Neuronal stem cell (in vitro differentiated cells): ENCODE data around the gene RUNDC3A.
A peak's percentile ranks its signal among the peaks of the same experiment; 100 is the strongest.

Source experiments
- DNase-seq: peaks from one replicate; pipeline ENCODE4 v3.0.0-alpha.2; 2013; ENCODE audit warnings: low spot score
- H2AFZ ChIP-seq: one replicate; pipeline ENCODE4 v1.6.1; 2013; ENCODE audit warnings: mild to moderate bottlenecking, low read length, inconsistent platforms
- H2AK5ac ChIP-seq: 2 replicates; pipeline ENCODE4 v1.6.1; 2013; ENCODE audit warnings: low read depth, mild to moderate bottlenecking, inconsistent platforms, low read length, moderate library complexity, mixed read lengths
- H2BK120ac ChIP-seq: 2 replicates; pipeline ENCODE4 v1.6.1; 2013; ENCODE audit warnings: low read depth, mild to moderate bottlenecking, inconsistent platforms, low read length, moderate library complexity, mixed read lengths
- H2BK12ac ChIP-seq: one replicate; pipeline ENCODE4 v1.6.1; 2013; ENCODE audit warnings: low read length, inconsistent platforms
- H2BK15ac ChIP-seq: 2 replicates; pipeline ENCODE4 v1.6.1; 2013; ENCODE audit warnings: mild to moderate bottlenecking, low read length, inconsistent platforms, mixed read lengths
- H2BK5ac ChIP-seq: one replicate; pipeline ENCODE4 v1.6.1; 2013; ENCODE audit warnings: inconsistent platforms, mild to moderate bottlenecking, low read length, moderate library complexity
- H3K14ac ChIP-seq: one replicate; pipeline ENCODE4 v1.6.1; 2013; ENCODE audit warnings: low read length, inconsistent platforms
- H3K18ac ChIP-seq: 2 replicates; pipeline ENCODE4 v1.6.1; 2013; ENCODE audit warnings: low read length, inconsistent platforms
- H3K23ac ChIP-seq: 2 replicates; pipeline ENCODE4 v1.6.1; 2013; ENCODE audit warnings: low read depth, mild to moderate bottlenecking, mixed read lengths, low read length, inconsistent platforms; ENCODE audit not compliant: poor library complexity
- H3K27ac ChIP-seq: replicated peaks from 3 replicates; pipeline ENCODE4 v1.5.1; 2013; ENCODE audit warnings: low read length, inconsistent platforms
- H3K27me3 ChIP-seq, 3 experiments: 2 replicates each; pipeline ENCODE4 v1.6.1; 2013; ENCODE audit warnings: low read length in 3 of 3, mild to moderate bottlenecking in 2 of 3, inconsistent platforms in 1 of 3, low read depth in 1 of 3, mixed read lengths in 1 of 3, moderate library complexity in 1 of 3; ENCODE audit not compliant: control insufficient read depth in 3 of 3, insufficient read depth in 3 of 3
- H3K36me3 ChIP-seq, 2 donors: replicated peaks in 1 of 2; 2 replicates each; pipeline ENCODE4 v1.6.1; 2013; ENCODE audit warnings: low read length in 2 of 2; ENCODE audit not compliant: control insufficient read depth in 2 of 2, insufficient read depth in 2 of 2
- H3K4ac ChIP-seq: 2 replicates; pipeline ENCODE4 v1.6.1; 2013; ENCODE audit warnings: inconsistent platforms, mild to moderate bottlenecking, low read length, moderate library complexity
- H3K4me1 ChIP-seq, 2 donors: 1 replicate in 1 of 2; 2 replicates in 1 of 2; pipeline ENCODE4 v1.6.1; 2013; ENCODE audit warnings: low read length in 2 of 2, low read depth in 1 of 2; ENCODE audit not compliant: control insufficient read depth in 2 of 2, insufficient read depth in 1 of 2
- H3K4me2 ChIP-seq: one replicate; pipeline ENCODE4 v1.6.1; 2013; ENCODE audit warnings: mild to moderate bottlenecking, low read length, inconsistent platforms; ENCODE audit not compliant: insufficient read depth, poor library complexity, severe bottlenecking
- H3K4me3 ChIP-seq, 2 donors: 2 replicates each; pipeline ENCODE4 v1.5.1; 2013; ENCODE audit warnings: low read length in 2 of 2, mild to moderate bottlenecking in 2 of 2, inconsistent platforms in 1 of 2, moderate library complexity in 1 of 2
- H3K79me1 ChIP-seq: one replicate; pipeline ENCODE4 v1.6.1; 2013; ENCODE audit warnings: low read depth, mild to moderate bottlenecking, inconsistent platforms, low read length, moderate library complexity
- H3K9ac ChIP-seq: one replicate; pipeline ENCODE4 v1.6.1; 2013; ENCODE audit warnings: mild to moderate bottlenecking, low read depth, low read length, inconsistent platforms; ENCODE audit not compliant: poor library complexity
- H3K9me3 ChIP-seq, 2 donors: replicated peaks in 1 of 2; 2 replicates each; pipeline versions ENCODE3 to v1.6.1; 2013; ENCODE audit warnings: low read length in 2 of 2, mild to moderate bottlenecking in 2 of 2, inconsistent platforms in 1 of 2, low read depth in 1 of 2, mixed read lengths in 1 of 2, moderate library complexity in 1 of 2; ENCODE audit not compliant: control insufficient read depth in 2 of 2, insufficient read depth in 1 of 2
- H4K8ac ChIP-seq: one replicate; pipeline ENCODE4 v1.6.1; 2013; ENCODE audit warnings: low read depth, mild to moderate bottlenecking, inconsistent platforms, low read length, moderate library complexity
- H4K91ac ChIP-seq: one replicate; pipeline ENCODE4 v1.6.1; 2013; ENCODE audit warnings: low read length, low read depth, mild to moderate bottlenecking, inconsistent platforms; ENCODE audit not compliant: poor library complexity
- WGBS, 2 donors: extraction: QIAGEN DNeasy Blood & Tissue Kit; methylation state at CpG; one replicate each; pipeline ENCODE4 v1.1.7; 2013; ENCODE audit warnings: missing lambda C conversion rate in 2 of 2, mixed read lengths in 1 of 2; ENCODE audit not compliant: insufficient read length in 2 of 2, insufficient replicate concordance in 1 of 2; ENCODE audit errors: extremely low coverage in 2 of 2; 5-methylcytosine and 5-hydroxymethylcytosine counted together

The RUNDC3A gene

GRCh38 chr17:44351961-44352827, 43.8 kb downstream of the RUNDC3A start:
- no CpG with 5 or more reads among the region's 36 CpGs for WGBS, 2 donors
- H3K4ac ChIP-seq: peak overlapping the region; percentile 84
- no peak overlapping the region for H4K91ac ChIP-seq
- H2BK15ac ChIP-seq: no peak overlapping the region
- H3K9me3 ChIP-seq: no peaks in the 10 kb centered on the region
- peak overlapping the region; percentile 84 for H2BK12ac ChIP-seq
- no peak overlapping the region for H3K27ac ChIP-seq
- H3K4me2 ChIP-seq: no peak overlapping the region
- H2AFZ ChIP-seq: no peak overlapping the region
- H3K23ac ChIP-seq: peak overlapping the region; percentile 93
- peak overlapping the region; percentile 82 for H3K14ac ChIP-seq
- no peak for DNase-seq
- H2BK5ac ChIP-seq: no peak overlapping the region
- H4K8ac ChIP-seq: peak overlapping the region; percentile 96
- H2AK5ac ChIP-seq: peak overlapping the region; percentile 81
- H3K4me1 ChIP-seq: peaks cover 0 to 3% of the 10 kb centered on the region in 2 donors
- H3K4me3 ChIP-seq: no peak overlapping the region
- no peak overlapping the region for H3K18ac ChIP-seq
- peaks cover 23 to 39% of the 10 kb centered on the region in 2 donors for H3K36me3 ChIP-seq
- no peak overlapping the region for H2BK120ac ChIP-seq
- peak overlapping the region; percentile 84 for H3K9ac ChIP-seq
- peaks cover 8% of the 10 kb centered on the region for H3K79me1 ChIP-seq
- peaks cover 0 to 2% (median 0%) of the 10 kb centered on the region in 3 experiments for H3K27me3 ChIP-seq

- Histone ChIP-seq H4K8ac (peak overlapping the region; percentile 96), H3K27ac (no peak overlapping the region), H3K23ac (peak overlapping the region; percentile 85), H2BK120ac (no peak overlapping the region), H3K9me3 (no peaks in the 10 kb centered on the region), H3K27me3 (peaks cover 0 to 2% (median 0%) of the 10 kb centered on the region in 3 experiments), H2BK12ac (peak overlapping the region; percentile 10), H3K36me3 (peaks cover 25 to 44% of the 10 kb centered on the region in 2 donors), H3K4me1 (peaks cover 0 to 3% of the 10 kb centered on the region in 2 donors), H2BK5ac (no peak overlapping the region), H2BK15ac (no peak overlapping the region), H3K9ac (peak overlapping the region; percentile 50), H3K4me3 (peak overlapping the region in 1 of 2 donors; percentile 17), H3K14ac (no peak overlapping the region), H3K4me2 (peak overlapping the region; percentile 69), H3K4ac (peak overlapping the region; percentile 66), H3K79me1 (peaks cover 8% of the 10 kb centered on the region), H4K91ac (no peak overlapping the region), H2AK5ac (peak overlapping the region; percentile 56), H3K18ac (peak overlapping the region; percentile 89), H2AFZ (no peak overlapping the region)
- no peak for DNase-seq
- WGBS, 2 donors: no CpG with 5 or more reads among the region's 22 CpGs
Measured at GRCh38 chr17:44352828-44353671, 44.6 kb downstream of the RUNDC3A start.

GRCh38 chr17:44353672-44354331, 45.4 kb downstream of the RUNDC3A start:
- WGBS, 2 donors: no CpG with 5 or more reads among the region's 98 CpGs
- Histone ChIP-seq H3K4me2 (peak overlapping the region; percentile 69), H3K9ac (peak overlapping the region; percentile 50), H2BK120ac (no peak overlapping the region), H3K4me1 (peaks cover 0 to 3% of the 10 kb centered on the region in 2 donors), H4K8ac (no peak overlapping the region), H3K9me3 (no peaks in the 10 kb centered on the region), H2AFZ (no peak overlapping the region), H3K36me3 (peaks cover 25 to 51% of the 10 kb centered on the region in 2 donors), H2BK12ac (no peak overlapping the region), H3K4ac (no peak overlapping the region), H4K91ac (no peak overlapping the region), H3K27me3 (peaks cover 0 to 2% (median 0%) of the 10 kb centered on the region in 3 experiments), H3K27ac (no peak overlapping the region), H3K4me3 (peak overlapping the region in 1 of 2 donors; percentile 54), H2BK15ac (peak overlapping the region; percentile 49), H3K18ac (peak overlapping the region; percentile 89), H3K79me1 (peaks cover 8% of the 10 kb centered on the region), H2BK5ac (no peak overlapping the region), H3K14ac (peak overlapping the region; percentile 38), H2AK5ac (peak overlapping the region; percentile 56), H3K23ac (peak overlapping the region; percentile 85)
- DNase-seq: no peak
